ENCODE results near the gene GPR143.
"Not testable (repeated sequence)": the region's sequence is repeated elsewhere in the genome, so short reads cannot be mapped to it uniquely, and the experiment has no call there.

Gene GPR143

DNA sequence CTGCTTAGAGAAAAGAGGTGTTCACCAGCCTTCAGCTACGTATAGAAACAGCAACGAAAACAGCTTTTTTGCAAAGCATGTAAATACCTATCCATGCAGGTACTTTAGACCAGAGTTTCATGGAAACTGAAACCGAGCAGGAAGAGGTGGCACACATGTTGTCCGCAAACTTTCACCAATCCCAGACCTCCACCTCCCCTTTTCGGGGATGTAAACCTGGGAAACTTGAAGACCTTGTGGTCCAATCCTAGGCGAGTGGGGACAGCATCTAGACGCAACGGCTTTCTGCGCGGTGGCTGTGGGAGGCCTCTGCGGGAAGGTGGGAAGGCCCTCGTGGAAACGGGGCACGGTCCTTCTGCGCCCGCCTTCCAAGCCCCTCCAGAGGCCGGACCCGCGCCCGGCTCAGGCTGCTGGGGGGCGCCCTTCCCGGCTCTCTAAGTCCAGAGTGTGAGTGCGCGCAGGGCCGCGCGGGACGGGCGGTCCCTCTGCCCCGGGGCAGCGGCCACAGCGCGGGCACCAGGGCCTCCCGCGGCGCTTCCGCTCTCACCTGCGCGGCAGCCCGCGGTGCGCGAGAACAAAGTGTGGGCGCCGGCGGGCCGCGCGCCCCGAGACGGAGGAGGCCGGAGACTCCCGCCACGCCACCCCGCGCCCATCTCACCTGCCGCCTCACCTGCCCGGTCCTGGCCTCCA, 19.8 kb upstream of the GPR143 start:
- no peaks in the 10 kb centered on the region for H3K36me3 Mint-ChIP-seq
- H3K27me3 Mint-ChIP-seq, result peaks cover 3% of the 10 kb centered on the region
- no peaks in the 10 kb centered on the region for H3K9me3 Mint-ChIP-seq (ENCODE audit: low read depth)
- H3K4me1 Mint-ChIP-seq (ENCODE audit: low read depth), result peaks cover 2% of the 10 kb centered on the region
- peak overlapping the region; percentile 52 for H3K4me3 Mint-ChIP-seq
- H3K27ac Mint-ChIP-seq, result no peak overlapping the region

DNA sequence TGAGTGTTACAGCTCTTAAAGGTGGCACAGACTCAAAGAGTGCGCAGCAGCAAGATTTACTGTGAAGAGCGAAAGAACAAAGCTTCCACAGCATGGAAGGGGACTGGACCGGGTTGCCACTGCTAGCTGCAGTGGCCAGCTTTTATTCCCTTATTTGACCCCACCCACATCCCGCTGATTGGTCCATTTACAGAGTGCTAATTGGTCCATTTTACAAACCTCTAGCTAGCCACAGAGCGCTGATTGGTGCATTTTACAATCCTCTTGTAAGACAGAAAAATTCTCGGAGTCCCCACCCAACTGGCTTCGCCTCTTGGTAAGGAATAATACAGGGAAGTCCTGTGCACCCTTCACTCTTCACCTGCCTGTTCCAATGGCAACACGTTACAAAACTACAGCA, 18.7 kb upstream of the GPR143 start:
- Mint-ChIP-seq H3K9me3 (ENCODE audit: low read depth) (no peaks in the 10 kb centered on the region), H3K27me3 (peaks cover 3% of the 10 kb centered on the region), H3K4me1 (ENCODE audit: low read depth) (peaks cover 2% of the 10 kb centered on the region), H3K4me3 (no peak overlapping the region), H3K27ac (no peak overlapping the region), H3K36me3 (no peaks in the 10 kb centered on the region)

DNA sequence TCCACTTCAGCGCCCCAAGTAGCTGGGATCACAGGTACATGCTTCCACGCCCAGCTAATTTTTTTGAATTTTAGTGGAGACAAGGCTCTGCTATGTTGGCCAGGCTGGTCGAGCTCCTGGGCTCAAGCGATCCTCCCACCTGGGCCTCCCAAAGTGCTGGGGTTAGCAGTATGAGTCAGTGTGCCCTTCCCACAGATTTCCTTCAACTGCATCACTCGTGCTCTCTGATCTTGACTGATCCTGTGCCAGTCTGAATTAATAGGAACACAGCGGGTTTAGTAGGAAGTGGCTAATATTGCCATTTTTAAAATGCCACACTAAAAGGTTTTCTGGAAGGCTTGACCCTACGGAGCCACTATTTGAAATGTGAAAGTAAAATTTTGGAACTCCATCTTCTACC, 16.3 kb upstream of the GPR143 start:
- Mint-ChIP-seq H3K4me1 (ENCODE audit: low read depth) (peaks cover under 1% of the 10 kb centered on the region), H3K36me3 (no peaks in the 10 kb centered on the region), H3K9me3 (ENCODE audit: low read depth) (no peaks in the 10 kb centered on the region), H3K27ac (no peak overlapping the region), H3K27me3 (peaks cover 4% of the 10 kb centered on the region), H3K4me3 (no peak overlapping the region)

DNA sequence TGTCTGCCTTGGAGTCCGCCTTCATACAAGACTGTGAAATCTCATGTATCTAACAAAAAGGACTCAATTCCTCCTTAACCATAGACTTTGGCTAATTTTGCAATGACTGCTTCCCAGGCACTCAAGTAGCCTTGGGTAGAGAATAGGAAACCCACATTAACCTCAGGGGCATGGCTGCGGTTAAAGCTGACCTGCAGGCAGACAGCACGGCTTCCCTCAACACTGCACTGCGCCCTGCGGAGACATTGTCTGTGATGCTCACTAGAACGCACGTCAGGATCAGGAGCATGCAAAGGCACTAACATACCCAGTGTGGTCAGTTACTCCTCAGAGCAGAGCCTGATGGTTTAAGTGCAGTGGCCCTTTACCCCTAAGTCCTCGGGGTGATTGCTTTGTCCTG, 10.3 kb upstream of the GPR143 start:
- Mint-ChIP-seq H3K9me3 (ENCODE audit: low read depth) (no peaks in the 10 kb centered on the region), H3K4me3 (no peak overlapping the region), H3K4me1 (ENCODE audit: low read depth) (no peaks in the 10 kb centered on the region), H3K27me3 (peaks cover 2% of the 10 kb centered on the region), H3K36me3 (no peaks in the 10 kb centered on the region), H3K27ac (no peak overlapping the region)

DNA sequence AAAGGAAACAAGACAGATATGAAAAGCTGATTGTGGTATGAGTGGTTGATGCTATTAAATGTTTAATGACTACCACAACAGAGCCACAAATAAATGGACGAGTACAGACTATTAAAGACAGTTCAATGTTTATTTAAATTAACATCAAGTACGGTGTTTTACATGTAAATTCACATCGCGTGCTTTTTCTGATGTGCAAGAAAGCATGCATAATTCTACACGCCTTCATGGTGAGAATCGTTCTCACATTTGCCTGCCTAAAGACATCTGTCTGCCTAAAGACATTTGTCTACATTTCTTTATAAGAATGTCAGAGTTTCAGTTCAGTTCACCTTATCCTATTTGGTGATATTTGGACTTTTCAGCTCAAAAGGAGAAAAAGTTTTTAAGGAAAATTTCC, 7.3 kb upstream of the GPR143 start:
- Mint-ChIP-seq H3K4me3 (no peak overlapping the region), H3K27me3 (no peaks in the 10 kb centered on the region), H3K4me1 (ENCODE audit: low read depth) (no peaks in the 10 kb centered on the region), H3K27ac (no peak overlapping the region), H3K9me3 (ENCODE audit: low read depth) (no peaks in the 10 kb centered on the region), H3K36me3 (no peaks in the 10 kb centered on the region)

DNA sequence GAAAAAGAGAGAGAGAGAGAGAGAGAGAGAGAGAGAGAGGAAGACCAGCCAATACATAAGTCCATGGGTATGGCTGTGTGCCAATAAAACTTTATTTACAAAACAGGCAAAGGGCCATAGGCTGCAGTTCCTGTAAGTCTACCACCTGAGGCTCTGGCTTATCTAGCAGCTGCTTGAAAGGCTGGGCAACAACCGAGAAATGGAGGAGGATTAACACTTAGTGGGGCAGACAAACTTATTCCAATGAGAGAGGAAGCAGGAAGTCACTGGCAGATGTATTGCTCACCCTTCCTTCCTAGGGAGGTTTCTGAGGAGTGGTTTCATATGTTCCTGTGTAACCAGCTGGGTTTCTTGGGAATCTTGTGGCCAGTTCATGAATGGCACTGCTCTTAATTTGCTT, 4.7 kb upstream of the GPR143 start:
- no peaks in the 10 kb centered on the region for H3K4me1 Mint-ChIP-seq (ENCODE audit: low read depth)
- no peaks in the 10 kb centered on the region for H3K9me3 Mint-ChIP-seq (ENCODE audit: low read depth)
- H3K36me3 Mint-ChIP-seq, result no peaks in the 10 kb centered on the region
- H3K27ac Mint-ChIP-seq, result no peak overlapping the region
- peaks cover 2% of the 10 kb centered on the region for H3K27me3 Mint-ChIP-seq
- no peak overlapping the region for H3K4me3 Mint-ChIP-seq

DNA sequence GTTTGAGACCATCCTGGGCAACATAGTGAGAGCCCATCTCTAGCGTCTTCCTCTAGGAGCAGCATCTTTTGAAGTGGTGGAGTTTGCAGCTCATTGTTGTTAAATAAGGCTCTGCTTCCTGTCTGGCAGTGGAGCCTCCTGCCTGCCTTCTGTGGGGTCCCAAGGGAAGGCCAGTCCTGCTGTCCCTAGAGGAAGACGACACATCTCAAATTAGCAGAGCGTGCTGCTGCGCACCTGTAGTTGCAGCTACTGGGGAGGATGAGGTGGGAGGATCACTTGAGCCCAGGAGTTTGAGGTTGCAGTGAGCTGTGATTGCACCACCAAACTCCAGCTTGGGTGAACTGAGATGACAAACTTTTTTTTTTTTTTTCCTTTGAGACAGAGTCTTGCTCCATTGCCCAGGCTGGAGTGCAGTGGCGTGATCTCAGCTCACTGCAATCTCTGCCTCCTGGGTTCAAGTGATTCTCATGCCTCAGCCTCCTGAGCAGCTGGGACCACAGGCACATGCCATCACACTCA, 2.7 kb upstream of the GPR143 start:
- H3K4me1 Mint-ChIP-seq (ENCODE audit: low read depth); H3K36me3 Mint-ChIP-seq; H3K27ac Mint-ChIP-seq; H3K27me3 Mint-ChIP-seq; H3K9me3 Mint-ChIP-seq (ENCODE audit: low read depth); H3K4me3 Mint-ChIP-seq: not testable (repeated sequence)

DNA sequence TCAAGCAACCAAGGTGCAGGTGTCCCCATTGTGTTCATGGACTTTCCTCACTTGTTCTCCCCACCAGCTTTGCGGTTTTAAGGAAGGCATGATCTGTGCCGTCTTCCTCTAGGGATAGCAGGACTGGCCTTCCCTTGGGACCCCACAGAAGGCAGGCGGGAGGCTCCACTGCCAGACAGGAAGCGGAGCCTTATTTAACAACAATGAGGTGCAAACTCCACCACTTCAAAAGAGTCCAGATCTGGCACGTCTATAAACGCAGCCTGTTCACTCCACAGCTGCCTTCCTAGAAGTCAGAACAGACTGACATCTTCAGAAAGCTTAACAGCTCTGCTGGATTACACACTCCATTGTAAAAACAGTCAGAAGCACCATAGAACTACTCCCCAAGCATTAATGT, 1.7 kb upstream of the GPR143 start:
- peaks cover 4% of the 10 kb centered on the region for H3K27me3 Mint-ChIP-seq
- H3K9me3 Mint-ChIP-seq (ENCODE audit: low read depth), result no peaks in the 10 kb centered on the region
- H3K36me3 Mint-ChIP-seq, result no peaks in the 10 kb centered on the region
- no peak overlapping the region for H3K4me3 Mint-ChIP-seq
- H3K4me1 Mint-ChIP-seq (ENCODE audit: low read depth), result no peaks in the 10 kb centered on the region
- H3K27ac Mint-ChIP-seq, result no peak overlapping the region

DNA sequence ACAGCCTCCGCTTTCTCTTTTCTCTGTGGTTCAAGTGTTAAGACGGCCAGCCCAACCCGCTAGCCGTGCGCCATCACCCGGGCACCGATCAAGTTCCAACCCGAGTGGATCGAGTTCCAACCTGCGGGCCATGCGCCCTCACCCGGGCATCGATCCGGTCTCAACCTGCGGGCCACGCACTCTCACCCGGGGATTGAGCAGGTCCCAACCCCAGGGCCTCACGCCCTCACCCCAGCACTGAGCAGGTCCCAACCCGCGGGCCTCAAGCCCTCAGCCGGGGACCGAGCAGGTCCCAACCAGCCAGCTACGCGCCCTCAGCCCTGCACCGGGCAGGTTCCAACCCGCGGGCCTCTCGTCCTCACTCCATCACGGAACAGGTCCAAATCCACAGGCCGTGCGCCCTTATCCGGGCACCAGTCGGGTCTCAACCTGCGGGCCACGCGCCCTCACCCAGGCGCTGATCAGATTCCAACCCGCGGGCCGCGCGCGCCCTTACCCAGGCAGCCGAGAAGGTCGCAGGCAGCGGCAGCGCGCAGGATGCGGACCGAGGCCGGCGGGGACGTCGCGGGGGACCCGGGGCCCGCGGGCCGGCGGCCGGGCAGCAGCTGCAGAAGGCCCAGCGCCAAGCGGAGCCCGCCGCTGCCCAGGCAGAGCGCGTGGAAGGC, 443 bp downstream of the GPR143 start:
- no peaks in the 10 kb centered on the region for H3K36me3 Mint-ChIP-seq
- peaks cover 4% of the 10 kb centered on the region for H3K27me3 Mint-ChIP-seq
- no peak overlapping the region for H3K4me3 Mint-ChIP-seq
- no peak overlapping the region for H3K27ac Mint-ChIP-seq
- no peaks in the 10 kb centered on the region for H3K4me1 Mint-ChIP-seq (ENCODE audit: low read depth)
- no peaks in the 10 kb centered on the region for H3K9me3 Mint-ChIP-seq (ENCODE audit: low read depth)

DNA sequence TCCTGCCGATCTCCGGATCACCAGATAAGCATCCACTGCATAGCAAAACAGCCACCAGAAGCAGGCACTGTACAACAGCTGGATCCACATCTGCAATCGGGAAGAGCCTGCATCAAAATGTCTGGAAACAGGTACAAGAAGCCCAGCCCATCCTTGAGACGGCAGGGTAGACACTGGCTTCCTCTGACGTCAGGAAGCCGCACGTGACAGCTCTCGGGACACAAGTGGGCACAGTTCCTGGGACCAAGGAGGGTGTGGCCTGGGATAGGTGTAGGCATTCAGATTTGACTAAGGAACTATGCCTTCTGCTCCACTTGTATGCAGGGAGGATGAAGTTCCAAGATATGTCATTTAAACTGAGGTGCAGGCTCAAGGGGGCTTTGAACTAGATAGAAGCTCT, 6.3 kb downstream of the GPR143 start:
- peaks cover 3% of the 10 kb centered on the region for H3K9me3 Mint-ChIP-seq (ENCODE audit: low read depth)

DNA sequence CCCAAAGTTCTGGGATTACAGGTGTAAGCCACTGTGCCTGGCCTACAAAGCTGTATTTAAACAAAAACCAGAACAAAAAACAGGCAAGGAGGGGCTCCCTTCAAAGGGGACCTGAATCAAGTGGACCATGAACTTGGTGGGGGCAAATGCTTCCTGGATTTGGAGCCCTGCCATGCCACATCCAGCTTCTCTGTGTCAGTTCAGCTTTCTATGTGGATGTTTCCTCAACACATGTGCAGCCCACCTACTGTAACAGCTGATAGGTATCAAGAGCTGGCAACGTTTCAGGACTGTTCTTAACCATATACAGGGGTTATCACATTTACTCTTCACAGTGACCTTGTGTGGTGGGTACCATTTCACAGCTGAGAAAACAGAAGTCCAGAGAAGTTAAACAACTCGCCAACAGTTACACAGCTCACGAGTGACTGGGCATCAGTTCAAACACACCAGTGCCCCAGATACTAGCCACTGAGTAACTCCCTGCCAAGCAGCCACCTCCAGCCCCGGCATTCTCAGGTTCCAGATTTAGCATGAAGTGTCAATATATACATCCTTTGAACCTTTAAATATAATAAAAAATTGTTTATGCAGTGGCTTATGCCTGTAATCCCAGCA, 7.5 kb downstream of the GPR143 start:
- H3K36me3 Mint-ChIP-seq, result no peaks in the 10 kb centered on the region
- H3K4me3 Mint-ChIP-seq, result no peak overlapping the region
- peaks cover 3% of the 10 kb centered on the region for H3K9me3 Mint-ChIP-seq (ENCODE audit: low read depth)
- no peak overlapping the region for H3K27ac Mint-ChIP-seq
- H3K27me3 Mint-ChIP-seq, result no peaks in the 10 kb centered on the region
- no peaks in the 10 kb centered on the region for H3K4me1 Mint-ChIP-seq (ENCODE audit: low read depth)

More for the DNA sequence above, 6.3 kb downstream of the GPR143 start:
- H3K4me3 Mint-ChIP-seq, result no peak overlapping the region
- no peaks in the 10 kb centered on the region for H3K36me3 Mint-ChIP-seq
- no peak overlapping the region for H3K27ac Mint-ChIP-seq
- H3K27me3 Mint-ChIP-seq, result peaks cover 2% of the 10 kb centered on the region
- H3K4me1 Mint-ChIP-seq (ENCODE audit: low read depth), result no peaks in the 10 kb centered on the region

DNA sequence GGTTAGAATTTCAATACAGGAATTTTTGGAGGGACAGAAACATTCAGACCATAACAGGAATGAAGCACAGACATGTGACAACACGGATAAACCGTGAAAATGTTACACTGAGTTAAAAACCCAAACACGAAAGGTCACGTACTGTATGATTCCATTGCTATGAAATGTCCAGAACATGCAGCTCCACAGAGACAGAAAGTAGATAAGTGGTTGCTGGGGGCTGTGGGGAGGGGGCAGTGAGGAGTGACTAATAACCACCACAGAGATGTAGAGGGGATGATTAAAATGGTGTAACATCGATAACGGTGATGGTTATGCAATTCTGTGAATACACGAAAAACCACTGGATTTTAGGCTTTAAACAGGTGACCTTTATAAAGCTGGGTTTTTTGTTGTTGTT, 8.3 kb downstream of the GPR143 start:
- Mint-ChIP-seq H3K27me3 (no peaks in the 10 kb centered on the region), H3K4me3 (no peak overlapping the region), H3K27ac (no peak overlapping the region), H3K36me3 (no peaks in the 10 kb centered on the region), H3K4me1 (ENCODE audit: low read depth) (no peaks in the 10 kb centered on the region), H3K9me3 (ENCODE audit: low read depth) (peaks cover 3% of the 10 kb centered on the region)

DNA sequence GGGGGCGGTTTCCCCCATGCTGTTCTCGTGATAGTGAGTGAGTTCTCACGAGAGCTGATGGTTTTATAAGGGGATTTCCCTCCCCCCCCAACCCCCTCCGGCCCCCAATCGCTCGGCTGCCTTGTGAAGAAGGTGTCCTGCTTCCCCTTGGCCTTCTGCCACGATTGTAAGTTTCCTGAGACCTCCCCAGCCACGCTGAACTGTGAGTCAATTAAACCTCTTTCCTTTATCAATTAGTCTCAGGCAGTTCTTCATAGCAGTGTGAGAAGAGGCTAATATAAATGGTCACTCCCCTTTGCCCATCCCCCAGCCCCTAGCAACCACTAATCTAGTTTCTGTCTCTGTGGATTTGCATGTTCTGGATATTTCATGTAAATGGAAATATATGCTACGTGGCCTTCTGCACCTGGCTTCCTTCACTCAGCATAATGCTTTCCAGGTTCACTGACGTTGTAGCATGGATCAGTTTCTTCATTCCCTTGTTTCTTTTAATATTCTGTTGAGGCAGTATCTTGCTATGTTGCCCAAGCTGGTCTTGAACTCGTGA, 16.4 kb downstream of the GPR143 start:
- H3K4me1 Mint-ChIP-seq (ENCODE audit: low read depth), result peaks cover 13% of the 10 kb centered on the region
- no peaks in the 10 kb centered on the region for H3K27me3 Mint-ChIP-seq
- no peaks in the 10 kb centered on the region for H3K9me3 Mint-ChIP-seq (ENCODE audit: low read depth)
- peaks cover 2% of the 10 kb centered on the region for H3K36me3 Mint-ChIP-seq
- H3K4me3 Mint-ChIP-seq, result no peak overlapping the region
- H3K27ac Mint-ChIP-seq, result no peak overlapping the region

DNA sequence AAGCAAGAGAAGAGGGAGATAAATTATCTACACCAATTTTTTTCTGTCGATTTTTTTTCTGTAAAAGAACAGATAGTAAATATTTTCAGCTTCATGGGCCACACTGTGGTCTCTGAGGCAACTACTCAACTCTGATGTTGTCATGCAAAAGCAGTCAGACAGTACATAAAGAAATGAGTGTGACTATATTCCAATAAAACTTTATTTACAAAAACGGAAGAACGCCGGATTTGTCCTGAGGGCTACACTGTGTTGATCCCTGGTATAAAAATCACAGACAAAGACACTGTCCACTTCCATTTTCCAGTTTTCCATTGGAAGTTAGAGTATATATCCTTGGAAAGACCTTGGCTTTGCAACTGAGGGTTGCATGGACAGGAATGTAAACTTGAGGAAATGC, 18.0 kb downstream of the GPR143 start:
- no peaks in the 10 kb centered on the region for H3K9me3 Mint-ChIP-seq (ENCODE audit: low read depth)
- peaks cover 5% of the 10 kb centered on the region for H3K36me3 Mint-ChIP-seq
- no peak overlapping the region for H3K4me3 Mint-ChIP-seq
- no peaks in the 10 kb centered on the region for H3K27me3 Mint-ChIP-seq
- peaks cover 13% of the 10 kb centered on the region for H3K4me1 Mint-ChIP-seq (ENCODE audit: low read depth)
- H3K27ac Mint-ChIP-seq, result no peak overlapping the region

DNA sequence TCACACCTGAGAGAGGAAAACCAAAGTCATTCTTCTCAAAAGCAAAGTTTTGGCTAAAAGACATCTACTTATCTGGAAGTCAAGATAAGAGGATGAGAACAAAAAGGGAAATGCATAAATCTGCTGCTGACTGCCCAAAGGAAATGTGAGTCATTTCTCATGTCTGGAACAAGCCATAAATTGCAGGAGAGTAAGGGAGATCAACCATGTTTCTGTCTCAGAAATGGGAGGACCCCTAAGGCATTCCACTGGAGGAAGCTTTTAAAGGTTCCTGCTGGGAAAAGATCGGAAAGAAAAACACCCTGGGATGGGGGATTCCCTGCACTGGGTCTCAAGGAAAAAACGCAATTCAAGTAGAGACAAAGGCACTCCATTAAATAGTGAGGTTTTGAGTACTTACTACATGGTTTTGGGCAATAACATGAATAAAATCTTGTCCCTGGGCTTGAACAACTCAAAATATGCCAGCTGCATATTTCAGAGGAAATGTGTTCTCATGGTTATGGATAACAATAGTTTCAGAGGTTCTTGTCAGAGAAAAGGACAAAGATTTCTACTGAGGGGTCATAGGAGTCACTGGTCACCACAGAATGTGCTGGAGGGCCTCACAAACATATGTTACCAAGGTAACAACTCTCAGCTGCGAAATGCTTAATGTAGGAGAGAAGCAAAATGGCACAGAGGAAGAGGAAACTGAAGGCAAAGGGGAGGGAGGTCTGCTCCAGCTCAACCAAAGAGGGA, 19.3 kb downstream of the GPR143 start:
- no peak overlapping the region for H3K4me3 Mint-ChIP-seq
- no peaks in the 10 kb centered on the region for H3K27me3 Mint-ChIP-seq
- peaks cover 13% of the 10 kb centered on the region for H3K4me1 Mint-ChIP-seq (ENCODE audit: low read depth)
- no peaks in the 10 kb centered on the region for H3K9me3 Mint-ChIP-seq (ENCODE audit: low read depth)
- H3K27ac Mint-ChIP-seq, result no peak overlapping the region
- peaks cover 5% of the 10 kb centered on the region for H3K36me3 Mint-ChIP-seq
